ENCODE measurements around the gene MSH5.

The MSH5 gene

DNA sequence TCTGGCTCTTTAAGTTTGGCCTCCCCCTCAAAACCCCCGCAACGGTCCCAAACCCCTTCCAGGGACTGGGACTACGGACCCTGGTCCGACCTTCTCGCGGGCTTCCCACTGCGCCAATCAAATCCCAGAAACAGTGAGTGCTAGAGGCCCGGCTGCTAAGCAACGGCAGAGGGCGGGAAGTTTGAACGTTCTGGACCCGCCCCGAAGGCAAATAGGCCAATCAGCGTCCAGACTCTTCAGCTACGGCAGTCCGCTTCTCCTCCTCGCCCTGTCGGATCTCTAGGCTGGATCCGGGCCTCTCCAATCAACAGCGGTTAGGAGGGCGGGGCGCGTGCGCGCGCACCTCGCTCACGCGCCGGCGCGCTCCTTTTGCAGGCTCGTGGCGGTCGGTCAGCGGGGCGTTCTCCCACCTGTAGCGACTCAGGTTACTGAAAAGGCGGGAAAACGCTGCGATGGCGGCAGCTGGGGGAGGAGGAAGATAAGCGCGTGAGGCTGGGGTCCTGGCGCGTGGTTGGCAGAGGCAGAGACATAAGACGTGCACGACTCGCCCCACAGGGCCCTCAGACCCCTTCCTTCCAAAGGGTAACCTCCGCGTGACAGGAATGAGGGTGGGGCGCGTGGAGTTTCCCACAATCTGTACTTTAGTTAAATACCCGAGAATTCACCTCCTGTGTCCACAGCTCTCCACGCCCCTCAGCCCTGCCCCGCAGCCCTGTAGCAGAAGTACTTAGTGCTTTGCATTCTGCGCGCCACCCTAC, at the start of gene MSH5:
Gene MSH5 (plus strand): TSS at position 367 of the 758 bp plus-strand sequence. CDS start 462 bp downstream, outside the sequence.
- H3K4me3 ChIP-seq (ENCODE audit: low read depth, low read length), result peak within 1 kb of the TSS; percentile 83
- TF ChIP-seq, protein P1, sequence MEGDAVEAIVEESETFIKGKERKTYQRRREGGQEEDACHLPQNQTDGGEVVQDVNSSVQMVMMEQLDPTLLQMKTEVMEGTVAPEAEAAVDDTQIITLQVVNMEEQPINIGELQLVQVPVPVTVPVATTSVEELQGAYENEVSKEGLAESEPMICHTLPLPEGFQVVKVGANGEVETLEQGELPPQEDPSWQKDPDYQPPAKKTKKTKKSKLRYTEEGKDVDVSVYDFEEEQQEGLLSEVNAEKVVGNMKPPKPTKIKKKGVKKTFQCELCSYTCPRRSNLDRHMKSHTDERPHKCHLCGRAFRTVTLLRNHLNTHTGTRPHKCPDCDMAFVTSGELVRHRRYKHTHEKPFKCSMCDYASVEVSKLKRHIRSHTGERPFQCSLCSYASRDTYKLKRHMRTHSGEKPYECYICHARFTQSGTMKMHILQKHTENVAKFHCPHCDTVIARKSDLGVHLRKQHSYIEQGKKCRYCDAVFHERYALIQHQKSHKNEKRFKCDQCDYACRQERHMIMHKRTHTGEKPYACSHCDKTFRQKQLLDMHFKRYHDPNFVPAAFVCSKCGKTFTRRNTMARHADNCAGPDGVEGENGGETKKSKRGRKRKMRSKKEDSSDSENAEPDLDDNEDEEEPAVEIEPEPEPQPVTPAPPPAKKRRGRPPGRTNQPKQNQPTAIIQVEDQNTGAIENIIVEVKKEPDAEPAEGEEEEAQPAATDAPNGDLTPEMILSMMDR (IDR thresholded peaks at IDR 0.05; ENCODE audit: low read depth, low read length), result no peak

DNA sequence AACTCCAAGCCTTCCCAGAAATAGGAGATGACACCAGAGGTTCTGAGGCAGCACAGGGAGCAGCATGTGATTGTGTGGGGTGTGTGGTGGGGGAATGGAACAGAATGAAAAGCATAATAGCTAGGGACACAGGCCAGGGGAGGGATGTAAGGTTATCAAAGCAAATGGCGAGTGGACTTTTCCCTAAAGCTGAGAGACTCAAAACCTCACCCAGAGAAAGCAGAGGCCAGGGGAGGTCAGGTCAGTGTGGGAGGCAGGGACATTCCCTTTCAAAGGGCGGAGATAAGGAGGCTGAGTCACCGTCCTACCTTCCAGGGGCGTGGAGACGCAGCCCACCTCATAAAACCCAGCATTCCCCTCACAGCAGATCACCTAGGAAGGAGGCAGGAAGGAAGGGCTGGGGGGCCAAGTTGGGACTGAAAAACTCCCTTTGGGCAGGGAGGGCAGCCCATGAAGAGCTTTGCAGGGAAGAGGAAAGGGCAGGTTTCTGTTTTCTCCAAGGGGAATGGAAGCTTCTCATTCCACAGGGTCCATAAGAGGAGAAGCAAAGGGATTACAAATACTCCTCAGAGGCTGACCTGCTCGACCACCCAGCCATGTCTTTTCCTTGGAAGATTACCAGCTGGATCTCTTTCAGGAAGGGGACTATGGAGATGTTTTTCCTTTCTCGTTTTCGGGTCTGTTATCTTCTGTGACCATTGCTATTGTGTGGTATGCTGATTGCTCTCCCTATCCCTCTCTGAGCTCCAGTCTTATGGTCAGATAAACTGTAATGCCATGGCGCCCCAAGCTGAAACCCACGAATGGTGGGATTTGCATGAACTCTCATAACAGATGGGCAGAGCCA, 49.4 kb upstream of the MSH5 start:
- TF ChIP-seq, protein P1 (IDR thresholded peaks at IDR 0.05; ENCODE audit: low read depth, low read length), result no peak

DNA sequence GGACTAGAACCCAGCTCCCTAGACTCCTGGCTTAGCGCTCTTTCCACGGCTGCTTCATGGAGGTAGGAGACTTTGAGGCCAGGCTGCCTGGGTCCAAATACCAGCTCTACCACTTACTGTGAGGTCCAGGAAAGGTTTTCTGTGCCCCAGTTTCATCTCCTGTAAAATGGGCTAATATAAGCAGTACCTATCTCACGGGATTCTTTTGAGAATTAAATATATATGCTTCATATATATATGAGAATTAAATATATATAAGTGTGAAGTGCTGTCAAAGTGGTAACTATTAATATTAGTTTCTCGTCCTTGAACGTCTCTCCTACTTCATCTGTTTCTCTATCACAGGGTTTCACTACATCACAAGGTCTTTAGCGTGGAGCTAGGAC, 48.7 kb upstream of the MSH5 start:
- TF ChIP-seq, protein P1 (IDR thresholded peaks at IDR 0.05; ENCODE audit: low read depth, low read length), result no peak

More for the DNA sequence above, 49.4 kb upstream of the MSH5 start:
- no peak overlapping the region for H3K4me3 ChIP-seq (ENCODE audit: low read depth, low read length)

DNA sequence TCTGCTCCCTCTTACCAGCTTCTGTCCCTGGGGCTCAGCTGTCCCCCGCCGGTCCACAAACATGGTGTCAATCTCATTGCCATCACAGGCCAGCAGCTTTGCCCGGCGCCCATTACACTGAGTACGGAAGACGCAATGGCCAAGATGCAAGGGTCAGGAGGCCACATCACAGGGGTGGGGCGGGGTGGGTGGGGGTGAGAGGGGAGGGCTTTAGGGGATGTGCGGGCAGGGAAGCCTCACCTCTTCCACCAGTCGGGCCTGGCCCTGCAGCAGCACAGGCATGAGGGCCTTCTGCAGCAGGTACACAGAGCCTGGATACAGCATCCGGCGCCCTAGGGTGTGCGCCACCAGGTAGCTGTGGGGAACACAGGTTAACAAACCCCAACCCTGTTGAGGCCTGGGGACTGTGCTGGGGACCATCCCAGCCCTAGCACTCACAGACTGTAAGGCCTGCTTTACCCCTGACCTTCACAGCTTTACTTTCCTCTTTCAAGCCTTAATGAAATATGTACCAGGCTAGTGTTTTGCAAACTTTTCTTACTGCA, 48.2 kb upstream of the MSH5 start:
- TF ChIP-seq, protein P1 (IDR thresholded peaks at IDR 0.05; ENCODE audit: low read depth, low read length), result no peak
- no peak overlapping the region for H3K4me3 ChIP-seq (ENCODE audit: low read depth, low read length)

More for the DNA sequence above, 48.7 kb upstream of the MSH5 start:
- H3K4me3 ChIP-seq (ENCODE audit: low read depth, low read length), result no peak overlapping the region

DNA sequence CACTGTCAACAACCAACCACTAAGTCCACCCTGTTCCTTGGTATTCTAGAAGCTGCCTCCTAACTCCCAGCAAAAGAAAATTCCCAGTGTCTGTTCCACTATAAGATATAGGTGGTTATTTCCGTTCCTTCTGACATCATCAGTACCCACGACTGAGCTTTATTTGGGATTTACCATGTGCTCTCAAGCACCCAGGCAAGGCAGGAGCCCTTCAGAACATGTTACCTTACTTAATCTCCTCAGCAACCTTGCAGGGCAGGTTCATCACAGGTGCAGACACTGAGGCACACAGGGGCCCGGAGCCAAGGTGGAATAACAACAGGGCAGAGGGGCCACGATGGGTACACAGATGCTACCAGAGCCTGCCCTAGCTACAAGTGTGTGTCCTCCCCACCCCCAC, 47.5 kb upstream of the MSH5 start:
- TF ChIP-seq, protein P1 (IDR thresholded peaks at IDR 0.05; ENCODE audit: low read depth, low read length), result no peak
- no peak overlapping the region for H3K4me3 ChIP-seq (ENCODE audit: low read depth, low read length)

DNA sequence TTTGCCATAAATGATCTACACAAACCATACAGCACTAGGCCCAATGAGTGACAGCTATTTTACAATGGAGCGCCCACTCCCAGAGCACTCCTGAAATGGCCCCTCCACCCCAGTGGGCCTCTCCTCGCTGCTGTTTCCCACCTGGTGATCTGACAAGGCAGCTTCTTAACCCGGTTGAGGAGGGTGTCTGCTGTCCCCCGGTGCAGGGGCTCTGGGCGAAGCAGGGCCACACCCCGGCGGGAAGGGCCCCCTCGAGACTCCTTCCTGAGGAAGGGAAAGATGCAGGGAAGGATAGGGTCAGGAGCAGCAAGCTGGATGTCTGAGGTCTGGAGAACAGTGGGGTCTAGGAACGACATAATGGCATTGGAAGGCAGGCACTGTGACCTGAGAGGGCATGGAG, 46.9 kb upstream of the MSH5 start:
- TF ChIP-seq, protein P1 (IDR thresholded peaks at IDR 0.05; ENCODE audit: low read depth, low read length), result no peak
- H3K4me3 ChIP-seq (ENCODE audit: low read depth, low read length), result no peak overlapping the region

Measured in WI38 (cell line).